K562 (cell line): ENCODE results near the gene ACSF3. TPM values are rescaled to one million over a fixed set of nuclear protein-coding genes. Genes with fewer than 3 reads are reported as not detected.
"Not testable (repeated sequence)": the region's sequence is repeated elsewhere in the genome, so short reads cannot be mapped to it uniquely, and the experiment has no call there.

Source experiments
- ATAC-seq: fragments of 200-7000 bp; cut with Tn5 transposase; 3 replicates; pipeline ENCODE4 v1.9.1; 2020; ENCODE audit warnings: moderate library complexity
- BruUV-seq: library from RNA; stranded (reverse); fragments of 400-500 nt; replicated peaks from 2 replicates; lab custom pipeline; 2021; lab: Mats Ljungman, UMichigan
- CTCF ChIA-PET: fragments of 300-600 bp; formaldehyde crosslinking; extraction: SDS; loops from one replicate; lab custom pipeline; 2021; ENCODE audit warnings: low intra/inter-chr PET ratio; lab: Yijun Ruan, JAX
- POLR2A ChIA-PET: fragments of 300-600, 350-650 bp; sonication (Branson Sonifier 250); formaldehyde crosslinking; extraction: SDS; loops from one replicate; lab custom pipeline; 2021; ENCODE audit warnings: antibody characterized with exemption, inconsistent platforms; lab: Yijun Ruan, JAX
- DNase-seq, 4 experiments: peaks; one replicate each; pipeline versions ENCODE4 v3.0.0 to v3.0.0-alpha.2; 2011 to 2018; ENCODE audit warnings: low spot score in 3 of 4, mixed read lengths in 3 of 4; ENCODE audit errors: extremely low read depth in 1 of 4
- FAIRE-seq: peaks from 2 replicates; lab custom pipeline; 2011; peaks lifted over from hg19 to GRCh38; lab: Jason Lieb, UNC
- H2AFZ ChIP-seq: 2 replicates; pipeline ENCODE4 v1.6.0; 2011; ENCODE audit warnings: low read depth, low read length, control low read depth, inconsistent platforms
- H3K27ac ChIP-seq: fragments of 200-600 bp; 3 replicates; pipeline ENCODE4 v1.8.0; 2011; ENCODE audit warnings: low read depth, mild to moderate bottlenecking, control low read depth, inconsistent platforms, low read length, moderate library complexity, mixed read lengths; ENCODE audit errors: extremely low read depth
- H3K27me3 ChIP-seq, 2 experiments: fragments of 300-600 bp in 1 of 2; 2 replicates in 1 of 2; 3 replicates in 1 of 2; pipeline versions ENCODE4 v1.6.0 to v1.8.0; 2011; ENCODE audit warnings: inconsistent platforms in 2 of 2, low read length in 2 of 2, mild to moderate bottlenecking in 1 of 2, mixed read lengths in 1 of 2, moderate library complexity in 1 of 2; ENCODE audit not compliant: control insufficient read depth in 2 of 2, insufficient read depth in 2 of 2
- H3K36me3 ChIP-seq: fragments of 300-600 bp; 3 replicates; pipeline ENCODE4 v1.8.0; 2011; ENCODE audit warnings: mild to moderate bottlenecking, low read length, inconsistent platforms; ENCODE audit not compliant: control insufficient read depth, insufficient read depth
- H3K4me1 ChIP-seq, 2 experiments: fragments of 200-600 bp in 1 of 2; replicated peaks in 1 of 2; 2 replicates in 1 of 2; 3 replicates in 1 of 2; pipeline versions ENCODE4 v1.5.1 to v1.8.0; 2011; ENCODE audit warnings: inconsistent platforms in 2 of 2, low read length in 2 of 2, mild to moderate bottlenecking in 1 of 2, mixed read lengths in 1 of 2, moderate library complexity in 1 of 2; ENCODE audit not compliant: control insufficient read depth in 2 of 2, insufficient read depth in 2 of 2
- H3K4me2 ChIP-seq: 2 replicates; pipeline ENCODE4 v1.6.1; 2011; ENCODE audit warnings: low read length, control low read depth, inconsistent platforms, mixed read lengths; ENCODE audit not compliant: insufficient read depth
- H3K4me3 ChIP-seq: fragments of 200-600 bp; sonication (generic), shearing (Covaris generic); 2 replicates; pipeline ENCODE4 v1.5.1; 2016; ENCODE audit warnings: control low read depth, inconsistent platforms
- H3K79me2 ChIP-seq: fragments of 200-600 bp; 3 replicates; pipeline ENCODE4 v1.8.0; 2011; ENCODE audit warnings: low read length, inconsistent platforms; ENCODE audit not compliant: control insufficient read depth, insufficient read depth
- H3K9ac ChIP-seq, 2 experiments: 2 replicates each; pipeline versions ENCODE4 v1.6.0 to v1.6.1; 2011; ENCODE audit warnings: low read depth in 2 of 2, low read length in 2 of 2, control low read depth in 1 of 2, inconsistent platforms in 1 of 2, mild to moderate bottlenecking in 1 of 2, mixed read lengths in 1 of 2; ENCODE audit not compliant: insufficient read depth in 1 of 2
- H3K9me1 ChIP-seq: one replicate; pipeline ENCODE4 v1.6.0; 2011; ENCODE audit warnings: inconsistent platforms, mild to moderate bottlenecking, low read length, moderate library complexity; ENCODE audit not compliant: control insufficient read depth, insufficient read depth
- H3K9me3 ChIP-seq: replicated peaks from 2 replicates; pipeline ENCODE4 v1.5.1; 2011; ENCODE audit warnings: low read depth, low read length, inconsistent platforms; ENCODE audit not compliant: control insufficient read depth, insufficient read depth
- H4K20me1 ChIP-seq: replicated peaks from 2 replicates; pipeline ENCODE4 v1.6.1; 2011; ENCODE audit warnings: low read length, inconsistent platforms, mixed read lengths; ENCODE audit not compliant: control insufficient read depth, insufficient read depth
- BHLHE40 ChIP-seq: IDR thresholded peaks from 2 replicates; pipeline ENCODE4 v1.6.1; 2011; ENCODE audit warnings: low read length, improper control_type of control experiment
- CBX3 ChIP-seq, 2 experiments: IDR thresholded peaks; 1 replicate in 1 of 2; 2 replicates in 1 of 2; pipeline ENCODE4 v1.6.1; 2012; ENCODE audit warnings: inconsistent platforms in 2 of 2, low read length in 2 of 2, borderline replicate concordance in 1 of 2, control low read depth in 1 of 2
- CEBPG ChIP-seq, 3 experiments: fragments of 200-800 bp in 1 of 3; sonication (Bioruptor generic) in 1 of 3; sonication (generic) in 1 of 3; formaldehyde crosslinking in 1 of 3; IDR thresholded peaks in 2 of 3; conservative IDR thresholded peaks in 1 of 3; 2 replicates each; pipeline versions ENCODE4 v1.6.1 to v1.8.0; 2016 to 2022; ENCODE audit warnings: missing compliant biosample characterization in 2 of 3, missing genetic modification characterization in 2 of 3, mild to moderate bottlenecking in 1 of 3, missing genetic modification reagents in 1 of 3
- CREB1 ChIP-seq, 2 experiments: sonication (generic) in 1 of 2; formaldehyde crosslinking in 1 of 2; IDR thresholded peaks; 2 replicates each; pipeline versions ENCODE4 v1.6.1 to v1.8.0; 2012 to 2022; ENCODE audit warnings: inconsistent platforms in 1 of 2, mild to moderate bottlenecking in 1 of 2, missing genetic modification reagents in 1 of 2, moderate library complexity in 1 of 2
- FOXJ2 ChIP-seq: fragments of 200-800 bp; sonication (Bioruptor generic); IDR thresholded peaks from 2 replicates; pipeline ENCODE4 v1.6.1; 2016; ENCODE audit warnings: missing genetic modification characterization, missing compliant biosample characterization
- GATAD2B ChIP-seq: fragments of 450-650 bp; IDR thresholded peaks from 2 replicates; pipeline ENCODE4 v1.6.1; 2017; ENCODE audit warnings: mild to moderate bottlenecking, borderline replicate concordance
- SAFB ChIP-seq: fragments of 200-400 bp; formaldehyde crosslinking; IDR thresholded peaks from 2 replicates; pipeline ENCODE4 v1.6.1; 2017; ENCODE audit warnings: low read depth, low read length, borderline replicate concordance
- ZC3H4 ChIP-seq: sonication (generic); formaldehyde crosslinking; IDR thresholded peaks from 2 replicates; pipeline ENCODE4 v1.9.0; 2021; ENCODE audit warnings: missing genetic modification reagents, borderline replicate concordance
- WGBS: fragments of 100-300 bp; shearing (Covaris generic); methylation state at CpG from one replicate; pipeline ENCODE4 v1.1.6; 2016; ENCODE audit warnings: low coverage, mixed read lengths; ENCODE audit not compliant: insufficient coverage; ENCODE audit errors: missing lambda C conversion rate; 5-methylcytosine and 5-hydroxymethylcytosine counted together
- in situ Hi-C: fragments of 300-500 bp; cut with MboI; formaldehyde crosslinking; loops from 4 replicates; pipeline ENCODE4 v1.15.0; 2018; ENCODE audit warnings: inconsistent platforms, mixed read lengths
- intact Hi-C: fragments of 100-400 bp; cut with micrococcal nuclease; formaldehyde crosslinking; loops from 2 replicates; pipeline ENCODE4 v1.14.2; 2022
- polyA plus RNA-seq, 8 experiments: library from polyadenylated mRNA; depleted of rRNA in 4 of 8; stranded (reverse) in 5 of 8; unstranded in 3 of 8; fragments of >200 nt; fragmentation: Nextera tagmentation in 2 of 8; fragmentation: Illumina TruSeq in 1 of 8; extraction: Ambion mirVana in 2 of 8; extraction: Trizol in 1 of 8; gene quantifications; 2 replicates each; pipeline versions ENCODE4 v1.2.1 to v1.2.3, GENCODE V29; 2011 to 2014; ENCODE audit warnings: inconsistent platforms in 1 of 8, missing spikeins in 1 of 8
- total RNA-seq, 7 experiments: library from RNA; depleted of rRNA in 6 of 7; stranded (reverse); fragments of >200 nt in 6 of 7; fragmentation: Illumina TruSeq in 2 of 7; extraction: Trizol in 2 of 7; gene quantifications; 2 replicates each; pipeline versions ENCODE4 v1.2.1 to v1.2.3, GENCODE V29; 2011 to 2021; ENCODE audit warnings: low replicate concordance in 1 of 7
- TF ChIP-seq, protein P1 (sequence below): sonication (generic); formaldehyde crosslinking; IDR thresholded peaks from 2 replicates; pipeline ENCODE4 v1.8.1; 2023; ENCODE audit warnings: mild to moderate bottlenecking, missing genetic modification reagents
- TF ChIP-seq, protein P2 (sequence below): sonication (generic); formaldehyde crosslinking; IDR thresholded peaks from 2 replicates; pipeline ENCODE4 v1.9.0; 2022; ENCODE audit warnings: mild to moderate bottlenecking, missing genetic modification reagents

The ACSF3 gene
- total and polyA plus RNA-seq, 9 of the 15 experiments (the other 6 are each of a cell fraction or from before 2014, with no cell fraction given) = 0.77 to 32.8 (median 14.7) TPM

DNA sequence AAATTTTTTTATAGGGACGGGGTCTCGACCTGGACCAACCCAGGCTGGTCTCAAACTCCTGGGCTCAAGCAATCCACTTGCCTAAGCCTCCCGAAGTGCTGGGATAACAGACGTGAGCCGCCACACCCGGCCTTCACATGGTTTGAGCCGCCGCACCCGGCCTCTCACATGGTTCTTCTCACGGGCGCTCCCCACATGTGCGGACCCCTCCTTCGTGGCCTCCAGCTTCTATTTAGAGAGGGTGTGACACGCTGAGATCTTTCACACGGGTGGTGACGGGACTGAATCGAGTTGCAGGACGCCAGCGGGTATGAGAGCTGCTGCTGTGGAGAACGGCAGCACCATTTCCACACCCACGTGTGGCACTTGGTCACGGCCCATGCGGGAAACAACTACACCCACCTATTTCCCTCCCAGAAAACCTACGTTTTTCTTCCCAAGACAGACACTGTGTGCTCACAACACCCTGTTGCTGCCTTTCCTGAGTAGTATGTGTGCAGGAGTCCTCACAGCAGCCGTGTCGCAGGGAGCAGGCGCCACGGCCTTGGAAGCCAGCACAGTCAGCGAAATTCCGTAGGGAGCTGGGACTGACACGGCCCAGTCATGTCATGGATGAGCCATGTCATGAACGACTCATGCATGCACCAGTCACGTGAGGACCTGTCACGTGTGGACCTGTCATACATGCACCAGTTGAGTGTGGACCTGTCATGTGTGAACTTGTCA, 20.1 kb upstream of the ACSF3 start (continued):
- TF ChIP-seq FOXJ2 (no peak), GATAD2B (no peak), CEBPG (CRISPR knock-in tag; IDR thresholded peaks at IDR 0.05) (peak; percentile 7; the same call in 1 of the 2 replicates), CEBPG (tag; conservative IDR thresholded peaks at IDR 0.05 in 1 of 2, IDR thresholded peaks at IDR 0.05 in 1 of 2) (no peak)
- TF ChIP-seq, protein P1, sequence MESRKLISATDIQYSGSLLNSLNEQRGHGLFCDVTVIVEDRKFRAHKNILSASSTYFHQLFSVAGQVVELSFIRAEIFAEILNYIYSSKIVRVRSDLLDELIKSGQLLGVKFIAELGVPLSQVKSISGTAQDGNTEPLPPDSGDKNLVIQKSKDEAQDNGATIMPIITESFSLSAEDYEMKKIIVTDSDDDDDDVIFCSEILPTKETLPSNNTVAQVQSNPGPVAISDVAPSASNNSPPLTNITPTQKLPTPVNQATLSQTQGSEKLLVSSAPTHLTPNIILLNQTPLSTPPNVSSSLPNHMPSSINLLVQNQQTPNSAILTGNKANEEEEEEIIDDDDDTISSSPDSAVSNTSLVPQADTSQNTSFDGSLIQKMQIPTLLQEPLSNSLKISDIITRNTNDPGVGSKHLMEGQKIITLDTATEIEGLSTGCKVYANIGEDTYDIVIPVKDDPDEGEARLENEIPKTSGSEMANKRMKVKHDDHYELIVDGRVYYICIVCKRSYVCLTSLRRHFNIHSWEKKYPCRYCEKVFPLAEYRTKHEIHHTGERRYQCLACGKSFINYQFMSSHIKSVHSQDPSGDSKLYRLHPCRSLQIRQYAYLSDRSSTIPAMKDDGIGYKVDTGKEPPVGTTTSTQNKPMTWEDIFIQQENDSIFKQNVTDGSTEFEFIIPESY (CRISPR knock-in tag) = peak; percentile 50; the same call in 1 of the 2 replicates

DNA sequence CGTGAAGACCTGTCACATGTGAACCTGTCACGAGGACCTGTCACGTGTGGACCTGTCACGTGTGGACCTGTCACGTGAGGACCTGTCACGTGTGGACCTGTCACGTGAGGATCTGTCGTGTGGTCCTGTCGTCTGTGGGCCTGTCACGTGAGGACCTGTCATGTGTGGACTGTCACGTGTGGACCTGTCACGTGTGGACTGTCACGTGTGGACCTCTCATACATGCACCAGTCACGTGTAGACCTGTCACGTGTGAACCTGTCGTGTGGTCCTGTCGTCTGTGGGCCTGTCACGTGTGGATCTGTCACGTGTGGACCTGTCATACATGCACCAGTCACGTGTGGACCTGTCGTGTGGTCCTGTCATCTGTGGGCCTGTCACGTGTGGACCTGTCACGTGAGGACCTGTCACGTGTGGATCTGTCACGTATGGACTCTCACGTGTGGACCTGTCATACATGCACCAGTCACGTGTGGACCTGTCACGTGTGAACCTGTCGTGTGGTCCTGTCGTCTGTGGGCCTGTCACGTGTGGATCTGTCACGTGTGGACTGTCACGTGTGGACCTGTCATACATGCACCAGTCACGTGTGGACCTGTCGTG, 19.5 kb upstream of the ACSF3 start:
- 65% methylated on average over 24 of the region's 35 CpGs for WGBS
- in situ Hi-C loops; H3K27ac ChIP-seq; TF ChIP-seq CREB1 (IDR thresholded peaks at IDR 0.05): not testable (repeated sequence)
- 0 out of 3 replicates have a peak, but pooled peaks of 1 of the 2 experiments have one; percentile 21 for TF ChIP-seq CBX3 (IDR thresholded peaks at IDR 0.05; ENCODE audit: borderline replicate concordance in 1 of 2, low read length in 2 of 2)
- peak; percentile 83; the same call in 1 of the 2 replicates for TF ChIP-seq SAFB
- peak; percentile 55; the same call in 1 of the 2 replicates for TF ChIP-seq CREB1 (CRISPR knock-in tag; IDR thresholded peaks at IDR 0.05)
- TF ChIP-seq, protein P2, sequence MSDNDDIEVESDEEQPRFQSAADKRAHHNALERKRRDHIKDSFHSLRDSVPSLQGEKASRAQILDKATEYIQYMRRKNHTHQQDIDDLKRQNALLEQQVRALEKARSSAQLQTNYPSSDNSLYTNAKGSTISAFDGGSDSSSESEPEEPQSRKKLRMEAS (CRISPR knock-in tag) = peak; percentile 72
- 0 out of 2 replicates have a peak, but pooled peaks have one; percentile 13 for TF ChIP-seq ZC3H4 (CRISPR knock-in tag)
- TF ChIP-seq BHLHE40 = peak; percentile 42

More for the DNA sequence above, 19.5 kb upstream of the ACSF3 start:
- BruUV-seq, H3K4me2 ChIP-seq, H3K79me2 ChIP-seq, H2AFZ ChIP-seq, H3K36me3 ChIP-seq, ATAC-seq, intact Hi-C loops, CTCF ChIA-PET, H3K4me3 ChIP-seq, POLR2A ChIA-PET, H3K9ac ChIP-seq, H3K9me1 ChIP-seq, FAIRE-seq, DNase-seq, H4K20me1 ChIP-seq: not testable (repeated sequence)
- Histone ChIP-seq H3K27me3 (peaks cover 6 to 35% of the 10 kb centered on the region in 2 experiments; a peak in 4 of 5 replicates), H3K4me1 (peaks cover 0 to 30% of the 10 kb centered on the region in 2 experiments; a peak in 3 of 5 replicates), H3K9me3 (peaks cover 22% of the 10 kb centered on the region)
